ENCODE results near the gene GUCA1A.

GUCA1A gene

DNA sequence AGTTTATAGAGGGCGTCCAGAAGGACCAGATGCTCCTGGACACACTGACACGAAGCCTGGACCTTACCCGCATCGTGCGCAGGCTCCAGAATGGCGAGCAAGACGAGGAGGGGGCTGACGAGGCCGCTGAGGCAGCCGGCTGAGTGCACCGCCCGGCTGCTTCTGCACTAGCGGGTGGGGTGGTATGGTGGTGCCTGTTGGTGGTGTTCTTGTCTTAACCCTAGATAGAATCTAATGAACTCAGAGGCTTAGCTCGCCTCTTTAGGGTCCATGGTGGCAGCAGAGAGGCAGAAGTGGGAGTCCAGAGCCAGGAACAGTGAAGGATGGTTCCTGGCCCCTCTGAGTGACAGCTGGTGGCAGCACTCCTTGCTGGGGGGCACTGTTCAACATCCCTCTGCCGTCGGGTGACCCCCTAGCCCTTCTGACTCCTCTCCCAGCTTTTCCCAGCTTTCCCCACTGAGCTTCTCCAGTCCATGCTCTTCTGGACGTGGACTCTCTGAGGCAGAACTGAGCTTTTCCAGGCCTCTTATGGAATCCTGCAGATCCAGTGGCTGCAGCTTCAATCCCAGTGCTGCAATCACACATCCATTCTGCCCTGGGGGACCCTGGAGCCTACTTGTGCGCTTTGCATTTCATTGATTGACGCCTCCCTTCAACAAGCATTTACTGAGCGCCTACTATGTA is 6.2 kb downstream of the GUCA1A start:
- DNase-seq (ENCODE audit: low spot score): no peak
- CTCF ChIA-PET: interaction anchor here (0.5 to 0.6 kb wide), 2 partner anchors 53 to 112 kb away, joined by 3 read pairs; no protein-coding TSS in a partner anchor
- no peak overlapping the region for H3K27ac ChIP-seq
- POLR2A ChIA-PET (ENCODE audit: low non-redundant PET): no interaction called here
- TF ChIP-seq, protein P1, sequence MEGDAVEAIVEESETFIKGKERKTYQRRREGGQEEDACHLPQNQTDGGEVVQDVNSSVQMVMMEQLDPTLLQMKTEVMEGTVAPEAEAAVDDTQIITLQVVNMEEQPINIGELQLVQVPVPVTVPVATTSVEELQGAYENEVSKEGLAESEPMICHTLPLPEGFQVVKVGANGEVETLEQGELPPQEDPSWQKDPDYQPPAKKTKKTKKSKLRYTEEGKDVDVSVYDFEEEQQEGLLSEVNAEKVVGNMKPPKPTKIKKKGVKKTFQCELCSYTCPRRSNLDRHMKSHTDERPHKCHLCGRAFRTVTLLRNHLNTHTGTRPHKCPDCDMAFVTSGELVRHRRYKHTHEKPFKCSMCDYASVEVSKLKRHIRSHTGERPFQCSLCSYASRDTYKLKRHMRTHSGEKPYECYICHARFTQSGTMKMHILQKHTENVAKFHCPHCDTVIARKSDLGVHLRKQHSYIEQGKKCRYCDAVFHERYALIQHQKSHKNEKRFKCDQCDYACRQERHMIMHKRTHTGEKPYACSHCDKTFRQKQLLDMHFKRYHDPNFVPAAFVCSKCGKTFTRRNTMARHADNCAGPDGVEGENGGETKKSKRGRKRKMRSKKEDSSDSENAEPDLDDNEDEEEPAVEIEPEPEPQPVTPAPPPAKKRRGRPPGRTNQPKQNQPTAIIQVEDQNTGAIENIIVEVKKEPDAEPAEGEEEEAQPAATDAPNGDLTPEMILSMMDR (conservative IDR thresholded peaks at IDR 0.05; ENCODE audit: low read depth): no peak

DNA sequence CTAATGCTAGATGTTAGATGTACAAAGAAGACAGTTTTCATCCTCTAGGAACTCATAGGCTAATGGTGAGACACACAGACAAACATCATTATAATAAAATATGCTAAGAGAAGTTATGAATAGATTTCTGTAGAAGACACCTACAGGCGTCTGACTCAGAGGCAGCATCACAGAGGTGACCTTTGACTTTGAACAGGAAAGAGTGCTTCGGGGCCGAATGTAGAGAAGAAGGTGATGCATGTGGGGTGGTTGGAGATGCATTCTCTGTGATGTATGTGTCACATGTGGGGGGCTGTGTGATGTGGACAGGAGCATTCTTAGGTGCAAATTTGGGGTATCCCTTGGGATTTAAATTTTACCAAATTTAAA is 6.8 kb downstream of the GUCA1A start:
- CTCF ChIA-PET: interaction anchor here (0.6 to 0.7 kb wide), 2 partner anchors 54 to 368 kb away, joined by 3 read pairs; no protein-coding TSS in a partner anchor
- TF ChIP-seq, protein P1 (conservative IDR thresholded peaks at IDR 0.05; ENCODE audit: low read depth): no peak
- no peak overlapping the region for H3K27ac ChIP-seq
- POLR2A ChIA-PET (ENCODE audit: low non-redundant PET): no interaction called here
- peak; percentile 42 for DNase-seq (ENCODE audit: low spot score)

DNA sequence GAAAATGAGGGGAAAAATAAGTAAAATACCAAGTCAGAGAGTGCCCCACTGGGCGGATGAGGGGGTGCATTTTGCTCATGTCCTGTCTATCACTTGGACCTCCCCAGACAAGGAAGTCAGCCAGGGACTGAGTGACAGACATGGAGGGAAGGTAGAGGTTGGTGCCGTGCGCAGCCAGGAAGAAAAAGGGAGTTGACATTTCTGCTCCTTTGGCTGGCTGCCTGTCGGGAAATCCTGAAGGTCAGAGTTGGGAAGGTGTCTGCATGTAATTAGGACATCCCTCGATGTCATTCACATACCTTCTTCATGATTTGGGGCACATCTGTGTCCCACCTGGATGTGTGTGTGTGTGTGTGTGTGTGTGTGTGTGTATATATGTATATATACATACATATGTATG is 8.9 kb downstream of the GUCA1A start:
- ChIA-PET CTCF (no interaction called here), POLR2A (ENCODE audit: low non-redundant PET) (no interaction called here)
- DNase-seq (ENCODE audit: low spot score): no peak
- TF ChIP-seq, protein P1 (conservative IDR thresholded peaks at IDR 0.05; ENCODE audit: low read depth): no peak
- H3K27ac ChIP-seq: no peak overlapping the region

DNA sequence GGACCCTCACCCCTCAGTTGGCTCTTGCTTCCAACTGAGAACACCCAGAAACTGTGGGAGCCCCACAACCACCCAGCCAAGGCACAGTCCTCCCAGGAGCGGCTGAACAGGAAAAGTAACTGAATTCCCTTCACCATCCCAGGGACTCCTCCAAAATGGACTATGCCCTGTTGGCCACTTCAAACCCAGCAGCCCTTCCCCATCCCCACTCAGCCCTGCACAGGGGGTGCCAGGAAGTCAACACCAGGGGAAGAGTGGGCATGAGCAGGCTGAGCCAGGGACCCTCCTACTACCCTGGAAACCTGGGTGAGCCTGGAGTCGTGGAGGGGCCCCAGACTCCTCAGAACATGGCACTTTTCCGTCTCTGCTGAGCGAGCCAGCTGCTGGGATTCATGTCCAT is 11.3 kb downstream of the GUCA1A start:
- H3K27ac ChIP-seq: no peak overlapping the region
- DNase-seq (ENCODE audit: low spot score): no peak
- TF ChIP-seq, protein P1 (conservative IDR thresholded peaks at IDR 0.05; ENCODE audit: low read depth): no peak
- ChIA-PET CTCF (no interaction called here), POLR2A (ENCODE audit: low non-redundant PET) (no interaction called here)

DNA sequence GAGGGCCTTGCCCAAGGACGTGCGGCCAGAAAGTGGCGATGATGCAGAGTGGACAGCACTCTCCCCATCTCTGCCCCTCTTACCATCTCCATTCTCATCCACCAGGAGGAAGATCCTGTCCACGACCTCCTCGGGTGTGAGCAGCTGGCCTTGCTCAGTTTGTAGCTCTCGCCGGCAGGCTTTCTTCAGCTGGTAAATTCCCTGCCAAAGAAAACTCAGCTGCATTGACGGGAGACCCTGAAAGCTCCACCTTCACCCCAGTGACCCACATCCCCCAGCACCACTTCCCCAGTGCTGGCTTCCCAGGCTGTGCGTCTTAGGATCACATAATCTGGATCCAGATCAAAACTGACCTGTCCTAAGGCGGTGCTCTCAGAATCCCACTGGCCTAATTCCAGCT is 12.4 kb downstream of the GUCA1A start:
- POLR2A ChIA-PET (ENCODE audit: low non-redundant PET): no interaction called here

DNA sequence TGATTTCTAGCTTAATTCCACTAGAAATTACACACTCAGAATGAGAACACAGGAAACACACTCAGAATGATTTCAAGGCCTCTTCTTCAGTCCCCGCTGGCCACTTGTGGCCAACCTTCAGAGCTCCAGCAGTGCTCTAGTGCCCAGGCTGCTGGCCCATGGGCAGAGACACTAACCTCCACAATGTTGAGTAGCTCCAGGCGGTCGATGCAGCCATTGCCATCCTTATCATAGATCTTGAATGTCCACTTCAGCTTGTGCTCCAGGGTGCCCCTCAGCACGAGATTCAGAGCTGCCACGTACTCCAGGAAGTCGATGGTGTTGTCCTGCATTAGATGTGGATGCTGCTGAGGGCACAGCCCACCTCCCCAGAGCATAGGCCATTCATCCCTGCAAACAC is 15.2 kb downstream of the GUCA1A start:
- DNase-seq (ENCODE audit: low spot score): no peak
- ChIA-PET CTCF (interaction anchor here (0.7 kb wide), 1 partner anchor 126 kb away, joined by 4 read pairs; no protein-coding TSS in a partner anchor), POLR2A (ENCODE audit: low non-redundant PET) (no interaction called here)
- TF ChIP-seq, protein P1 (conservative IDR thresholded peaks at IDR 0.05; ENCODE audit: low read depth): no peak
- no peak overlapping the region for H3K27ac ChIP-seq

More for the DNA sequence above, 12.4 kb downstream of the GUCA1A start:
- no peak for DNase-seq (ENCODE audit: low spot score)
- TF ChIP-seq, protein P1 (conservative IDR thresholded peaks at IDR 0.05; ENCODE audit: low read depth): no peak
- CTCF ChIA-PET: interaction anchor here (0.6 kb wide), 1 partner anchor 7 kb away, joined by 3 read pairs; no protein-coding TSS in a partner anchor
- no peak overlapping the region for H3K27ac ChIP-seq
